HG02798 (cell line): ENCODE measurements around the gene NDUFS6.
"Not testable (repeated sequence)": the region's sequence is repeated elsewhere in the genome, so short reads cannot be mapped to it uniquely, and the experiment has no call there.

ENCODE experiments used
- ATAC-seq: cut with Tn5 transposase; IDR thresholded peaks from one replicate; pipeline ENCODE4 v1.9.1; 2021; ENCODE audit warnings: mild to moderate bottlenecking; ENCODE audit not compliant: unreplicated experiment, poor library complexity

Gene NDUFS6

DNA sequence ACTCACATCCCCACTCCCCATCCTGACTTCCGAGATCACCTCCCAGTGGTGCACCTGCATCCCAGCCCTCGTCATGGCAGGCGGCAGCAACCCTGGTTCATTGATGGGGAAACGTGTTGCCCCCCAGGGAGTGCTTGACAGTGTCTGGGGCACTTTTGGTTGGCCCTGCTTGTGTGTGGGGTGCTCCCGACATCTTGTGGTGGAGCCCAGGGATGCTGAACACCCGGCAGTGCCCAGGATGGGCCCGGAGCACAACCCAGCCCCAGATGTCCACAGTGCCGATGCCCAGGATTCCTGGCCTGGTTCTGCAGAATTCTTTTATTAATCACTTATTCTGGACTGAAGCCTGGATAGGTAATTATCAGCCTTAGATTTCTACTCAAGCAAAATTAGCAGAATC is 5.3 kb upstream of the NDUFS6 start:
- ATAC-seq, result no peak

DNA sequence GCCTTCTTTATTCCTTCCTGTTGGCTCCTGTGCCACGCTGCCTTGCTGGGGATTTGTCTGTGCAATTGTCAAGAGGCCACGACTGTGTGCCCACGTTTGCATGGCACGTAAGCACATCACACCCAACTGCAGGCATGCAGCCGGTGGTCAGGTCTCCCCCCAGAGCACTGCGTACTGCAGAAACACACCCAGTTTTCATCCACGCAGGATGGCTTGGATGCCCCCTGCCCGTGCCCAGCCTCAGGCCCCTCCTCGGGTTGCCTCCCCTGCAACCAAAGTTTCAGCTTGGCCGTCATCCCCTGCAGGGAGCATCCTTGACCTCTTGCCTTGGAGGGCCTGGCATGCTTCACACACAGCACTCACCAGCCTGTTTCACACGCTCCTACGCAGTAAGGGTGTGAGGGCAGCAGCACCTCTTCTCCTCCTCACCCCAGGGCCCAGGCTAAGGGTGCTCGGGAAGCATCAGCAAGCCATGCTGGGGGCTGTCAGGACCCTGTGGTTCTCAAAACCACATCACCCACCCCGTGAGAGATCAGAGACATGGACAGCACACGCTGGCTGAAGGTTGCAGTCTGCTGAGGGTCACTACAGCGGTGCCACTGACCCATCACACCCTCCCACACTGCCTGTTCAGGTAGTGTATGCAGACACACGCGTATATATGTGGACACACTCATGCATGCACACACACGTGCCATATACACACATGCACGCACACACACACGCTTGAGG is 4.7 kb upstream of the NDUFS6 start:
- no peak for ATAC-seq

DNA sequence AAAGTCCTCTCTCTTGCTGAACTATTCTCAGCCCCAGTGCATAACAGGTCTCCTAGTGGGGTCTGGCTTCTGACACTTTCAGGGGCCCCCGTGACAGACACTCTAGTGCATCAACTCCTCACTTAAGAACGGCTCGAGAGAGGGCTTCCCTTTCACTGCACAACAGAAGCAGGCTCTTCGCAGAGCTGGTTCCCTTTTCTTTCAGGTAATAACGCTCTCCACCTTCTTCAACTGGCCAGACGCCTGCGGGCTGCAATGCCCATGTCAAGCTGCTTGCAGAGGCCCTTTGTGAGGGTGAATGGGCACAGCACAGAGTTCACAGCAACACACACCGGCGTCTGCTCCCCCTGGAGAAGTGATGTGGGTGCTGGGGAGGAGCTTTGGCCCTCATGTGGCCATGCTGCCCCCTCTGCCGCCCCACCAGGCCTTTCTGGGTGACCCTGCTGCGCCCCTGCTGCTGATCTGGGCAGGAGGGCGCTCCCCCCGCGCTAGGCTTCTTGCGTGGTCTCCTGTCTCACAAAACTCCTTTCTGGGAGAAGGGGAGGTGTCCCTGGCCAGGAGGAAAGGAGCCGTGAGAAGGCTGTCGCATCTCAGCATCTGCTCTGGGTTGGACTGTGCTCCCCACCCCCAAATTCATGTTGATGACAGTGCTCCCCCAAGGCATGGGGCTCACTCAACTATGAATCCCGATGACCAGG is 4.0 kb upstream of the NDUFS6 start:
- ATAC-seq, result no peak

DNA sequence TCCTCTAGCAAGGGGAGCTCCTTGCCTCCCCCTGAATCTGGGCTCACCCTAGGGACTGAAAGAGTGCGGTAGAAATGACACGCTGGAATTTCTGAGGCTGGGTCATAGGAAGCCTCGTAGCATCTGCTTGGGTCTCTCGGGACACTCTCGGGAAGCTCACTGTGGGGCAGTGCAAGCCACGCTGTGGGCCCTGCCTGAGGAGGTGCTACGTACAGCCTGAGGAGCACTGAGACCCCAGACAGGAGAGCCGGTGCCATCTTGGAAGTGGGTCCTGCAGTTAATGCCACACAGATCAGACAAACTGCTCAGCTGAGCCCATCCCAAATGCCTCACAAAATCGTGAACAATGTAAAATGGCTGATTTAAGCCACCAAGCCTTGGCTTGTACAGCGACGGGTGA is 3.4 kb upstream of the NDUFS6 start:
- no peak for ATAC-seq

DNA sequence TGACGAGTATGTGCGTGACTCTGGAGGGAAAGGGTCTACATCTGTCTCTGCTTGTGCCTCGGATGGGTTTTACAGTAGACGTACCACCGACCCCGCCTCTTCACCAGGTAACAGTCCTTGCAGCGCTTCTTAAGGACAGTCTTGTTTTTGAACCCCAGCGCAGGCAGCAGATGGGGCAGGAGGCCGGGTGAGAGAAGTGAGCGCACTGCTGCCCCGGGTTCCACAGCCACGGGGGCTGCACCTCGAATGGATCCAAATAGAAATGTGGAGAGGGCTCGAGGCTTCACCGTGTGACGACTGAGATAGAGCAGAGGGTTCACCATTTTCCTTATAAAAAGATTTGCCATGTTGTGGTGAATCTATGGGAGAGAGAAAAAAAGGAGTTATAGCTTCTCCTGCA is 2.6 kb upstream of the NDUFS6 start:
- ATAC-seq, result not testable (repeated sequence)

DNA sequence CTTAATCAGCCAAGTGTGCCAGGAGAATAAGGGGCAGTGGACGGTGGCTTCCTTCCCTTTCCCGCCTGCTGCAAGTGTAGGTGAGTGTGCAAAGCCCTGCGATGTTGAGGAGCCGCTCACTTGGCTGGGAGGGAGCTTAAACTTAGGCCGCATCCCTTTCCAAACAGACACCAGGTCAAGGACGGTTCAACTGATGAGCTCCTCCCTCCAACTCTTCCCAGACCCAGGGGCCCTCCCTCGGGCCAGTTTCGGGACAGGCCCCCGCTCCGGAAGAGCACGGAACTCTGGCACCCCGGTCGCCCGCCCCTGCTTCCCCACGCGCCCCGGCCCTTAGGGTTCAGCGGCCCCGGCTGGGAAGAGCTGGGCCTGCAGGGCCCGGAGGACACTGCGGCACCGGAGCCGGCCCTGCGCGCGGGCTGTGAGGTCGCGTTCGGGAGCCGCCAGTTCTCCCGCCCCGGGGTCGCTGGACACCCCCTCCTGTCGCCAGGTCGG is 2.1 kb upstream of the NDUFS6 start:
- ATAC-seq, result peak; percentile 26

DNA sequence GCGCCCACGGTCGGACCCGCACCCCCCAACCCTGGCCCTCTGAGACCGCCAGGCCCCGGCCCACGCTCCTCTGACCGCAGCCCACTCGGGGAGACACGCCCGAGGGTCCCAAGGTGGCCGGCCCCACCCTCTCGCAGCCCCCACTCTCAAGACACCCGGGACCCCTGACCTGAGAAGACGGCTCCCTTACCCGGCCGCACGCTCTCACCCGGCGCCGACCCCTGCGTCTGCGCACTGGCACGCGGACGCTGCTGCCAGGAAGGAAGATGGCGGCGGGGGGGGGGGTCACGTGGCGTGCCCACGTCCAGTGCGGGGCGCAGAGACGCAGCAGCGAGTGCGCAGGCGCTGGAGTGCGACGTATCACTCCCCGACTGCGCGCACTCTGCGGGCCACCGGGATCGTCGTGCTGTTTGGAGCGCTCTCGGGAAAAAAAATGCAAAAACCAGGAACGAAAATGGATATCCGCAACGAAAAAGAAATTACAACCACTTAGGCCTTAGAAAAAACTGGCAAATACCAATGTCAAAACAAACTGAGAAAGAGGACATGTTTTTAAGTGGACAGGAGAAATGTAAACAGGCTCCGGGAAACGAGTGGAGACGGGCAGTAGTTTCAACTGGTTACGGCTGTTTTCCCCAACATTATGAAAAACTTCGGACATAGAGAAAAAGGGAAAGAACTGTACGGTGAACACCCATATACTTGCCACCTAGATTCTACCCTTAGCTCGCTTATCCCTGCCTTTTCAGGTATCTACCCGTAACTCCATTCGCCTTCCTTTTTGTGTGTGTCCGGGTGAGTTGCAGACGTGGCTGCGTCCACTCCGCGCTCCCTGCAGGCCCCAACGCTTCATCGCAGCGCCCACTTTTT is 1.4 kb upstream of the NDUFS6 start, which contains the start of gene MRPL36:
TSS of gene MRPL36 (minus strand) at position 236 of the 870 bp plus-strand sequence. CDS start 902 bp downstream, outside the sequence.
- ATAC-seq, result peak; percentile 63

DNA sequence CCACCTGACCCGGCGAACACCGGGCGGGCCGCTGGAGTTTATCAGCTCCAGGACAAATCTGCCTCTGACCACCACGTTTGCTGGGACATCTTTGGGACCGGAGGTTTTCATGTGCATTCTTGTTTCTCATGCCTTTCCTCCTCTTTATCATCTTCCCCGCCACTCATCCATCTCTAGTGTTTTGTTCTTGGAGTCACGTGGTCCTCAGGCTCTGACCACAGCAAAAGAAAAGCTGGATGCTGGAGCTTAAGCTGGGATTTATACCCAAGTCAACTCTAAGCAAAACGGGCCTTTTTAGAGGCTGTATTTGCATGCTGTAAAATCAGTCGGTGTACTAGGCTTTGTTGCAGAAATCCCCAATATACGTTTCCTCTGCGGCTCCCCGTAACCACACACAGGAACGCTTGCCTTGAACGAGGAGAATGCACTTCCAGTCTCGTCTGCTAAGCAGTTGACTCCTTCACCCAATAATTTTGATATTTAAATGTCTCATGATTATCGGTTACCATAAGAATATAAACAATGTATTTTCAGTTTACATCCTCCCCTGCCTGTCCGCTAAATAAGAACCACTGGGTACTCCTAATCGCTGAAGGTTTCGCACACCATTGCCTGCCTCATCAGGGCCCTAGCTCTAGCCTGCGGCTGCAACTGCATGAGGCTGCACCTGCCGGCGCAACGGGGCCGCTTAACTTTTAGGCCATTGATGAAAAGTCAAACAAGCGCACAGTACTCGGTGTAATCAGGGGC is 560 bp upstream of the NDUFS6 start:
- peak; percentile 35 for ATAC-seq

DNA sequence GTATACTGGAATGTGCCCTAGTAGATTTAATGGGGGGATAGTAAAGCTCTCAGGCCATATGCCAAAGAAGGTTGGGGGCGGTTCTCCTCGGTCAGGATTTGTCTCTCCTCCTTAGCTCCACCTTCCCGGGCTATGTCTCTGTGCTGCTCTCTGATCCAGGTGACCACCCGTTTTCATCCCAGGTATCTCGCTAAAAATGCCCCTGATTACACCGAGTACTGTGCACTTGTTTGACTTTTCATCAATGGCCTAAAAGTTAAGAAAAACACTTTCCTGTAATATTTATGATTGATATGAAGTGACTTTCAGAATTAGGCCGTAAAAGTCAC is 724 bp downstream of the NDUFS6 start:
- no peak for ATAC-seq

DNA sequence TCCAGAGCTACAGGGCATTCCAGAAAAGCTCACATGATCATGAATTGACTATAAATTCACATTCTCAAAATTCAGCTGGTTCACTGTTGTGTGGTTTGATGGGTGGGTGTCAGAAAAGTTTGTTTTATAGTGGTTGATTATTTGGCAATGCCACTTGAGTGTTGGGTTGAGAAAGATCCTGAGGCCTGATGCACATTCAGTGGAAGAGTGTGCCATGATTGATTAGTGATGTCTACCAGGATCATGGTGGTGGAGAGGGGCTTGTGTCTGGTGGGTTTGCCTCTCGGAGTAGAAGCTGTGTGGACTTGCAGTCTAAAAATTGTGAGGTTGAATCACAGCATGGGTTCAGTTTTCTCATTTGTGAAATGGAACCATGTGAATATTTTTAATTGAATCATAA is 2.0 kb downstream of the NDUFS6 start:
- ATAC-seq, result no peak

DNA sequence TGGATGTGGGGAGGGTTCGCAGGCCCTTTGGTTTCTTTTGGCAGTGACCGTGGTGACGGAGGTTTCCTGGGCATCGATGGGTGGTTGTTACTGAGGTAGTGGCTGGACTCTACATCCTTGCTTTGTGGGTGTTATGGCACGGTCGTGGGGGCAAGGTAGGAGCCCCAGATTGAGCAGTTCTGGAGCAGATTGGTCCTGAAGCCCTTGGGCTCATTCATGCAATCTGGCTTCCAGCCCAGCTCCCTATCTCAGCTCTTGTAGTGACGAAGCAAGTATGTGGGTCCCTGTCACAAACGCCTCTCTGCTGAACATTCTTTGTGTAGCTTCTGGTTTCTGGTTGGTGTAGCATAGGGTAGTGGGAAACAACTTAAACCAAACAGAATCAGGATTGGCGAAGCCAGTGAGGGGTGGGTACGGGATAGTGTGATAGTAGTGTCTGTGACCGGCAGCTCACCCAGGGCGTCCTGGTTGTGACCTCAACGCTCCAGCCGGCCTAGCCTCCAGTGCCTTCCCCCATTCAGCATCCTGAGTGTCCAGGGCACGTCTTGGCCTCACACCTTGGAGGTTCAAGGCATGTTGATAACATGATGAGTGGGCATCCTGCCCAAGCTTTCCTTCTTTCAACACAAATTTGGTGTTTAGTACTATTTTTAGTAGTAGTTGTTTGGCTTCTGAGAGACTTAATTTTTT is 2.9 kb downstream of the NDUFS6 start:
- ATAC-seq, result no peak

DNA sequence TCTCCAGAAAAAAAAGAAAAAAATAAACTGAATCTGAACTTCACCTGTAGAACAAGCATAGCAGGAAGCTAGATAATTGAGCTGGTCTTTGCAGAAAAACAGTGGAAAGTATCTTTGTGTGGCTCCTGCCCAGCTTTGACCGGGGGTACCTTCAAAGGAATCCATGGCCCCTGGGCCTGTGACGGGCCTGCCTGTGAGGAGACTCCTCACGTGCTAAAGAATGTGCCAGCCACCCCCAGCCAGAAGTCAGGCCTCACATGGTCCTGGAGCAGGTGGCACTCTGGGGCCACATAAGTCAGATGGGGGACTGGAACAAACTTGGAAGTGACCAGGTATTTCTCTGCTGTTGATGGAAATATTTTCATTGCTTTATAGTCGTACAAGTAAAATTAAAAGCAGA is 4.1 kb downstream of the NDUFS6 start:
- no peak for ATAC-seq

DNA sequence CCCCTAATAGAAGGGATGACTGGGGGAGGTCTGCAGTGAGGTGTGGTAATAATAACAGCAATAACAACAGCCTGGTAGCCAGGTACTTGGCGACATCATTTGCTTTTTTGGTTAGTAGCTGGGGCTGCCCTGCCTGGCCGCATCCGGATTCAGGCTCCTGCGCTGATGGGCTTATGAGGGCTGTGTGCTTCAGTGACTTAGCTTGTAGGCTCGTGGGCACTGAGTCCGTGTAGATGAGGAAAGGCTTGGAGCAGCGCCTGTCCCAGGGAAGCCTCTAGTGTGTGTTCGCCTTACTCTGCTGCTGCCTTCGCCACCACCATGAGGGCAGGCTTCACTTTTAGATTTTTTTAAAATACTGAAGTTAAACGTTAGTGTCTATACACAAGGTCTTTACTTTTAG is 4.5 kb downstream of the NDUFS6 start:
- ATAC-seq, result no peak

DNA sequence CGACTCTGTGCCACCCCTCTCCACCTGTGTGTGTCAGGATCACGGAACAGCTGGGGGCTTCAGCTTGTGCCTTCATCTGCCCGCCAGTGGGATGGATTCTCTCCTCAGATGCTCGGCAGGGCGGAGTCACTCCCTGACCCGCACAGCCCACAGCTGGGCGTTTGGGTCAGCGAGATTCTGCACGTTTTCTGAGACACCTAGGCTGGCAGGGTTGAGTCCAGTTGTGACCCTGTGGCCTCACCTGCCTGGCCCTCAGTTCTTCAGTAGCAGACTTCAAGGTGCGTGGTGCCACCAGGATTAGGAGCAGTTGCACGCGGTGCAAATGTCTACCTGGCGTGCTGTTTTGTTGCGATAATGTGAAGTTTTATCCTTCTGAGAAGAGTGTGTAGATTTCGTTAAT is 5.0 kb downstream of the NDUFS6 start:
- no peak for ATAC-seq

DNA sequence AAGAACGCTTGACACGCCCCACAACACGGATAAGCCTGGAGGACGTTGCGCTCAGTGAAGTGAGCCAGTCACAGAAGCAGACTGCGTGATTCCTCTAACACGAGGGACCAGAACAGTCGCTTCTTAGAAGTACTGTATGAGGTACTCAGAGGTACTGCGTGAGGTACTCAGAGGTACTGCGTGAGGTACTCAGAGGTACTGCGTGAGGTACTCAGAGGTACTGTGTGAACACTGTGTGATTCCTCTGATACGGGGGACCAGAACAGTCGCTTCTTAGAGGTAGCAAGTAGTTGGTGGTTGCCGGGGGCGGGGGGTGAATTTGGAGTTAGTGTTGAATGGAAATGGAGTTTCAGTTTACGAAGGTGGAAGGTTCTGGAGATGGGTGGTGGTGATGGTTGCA is 5.8 kb downstream of the NDUFS6 start:
- ATAC-seq, result no peak

DNA sequence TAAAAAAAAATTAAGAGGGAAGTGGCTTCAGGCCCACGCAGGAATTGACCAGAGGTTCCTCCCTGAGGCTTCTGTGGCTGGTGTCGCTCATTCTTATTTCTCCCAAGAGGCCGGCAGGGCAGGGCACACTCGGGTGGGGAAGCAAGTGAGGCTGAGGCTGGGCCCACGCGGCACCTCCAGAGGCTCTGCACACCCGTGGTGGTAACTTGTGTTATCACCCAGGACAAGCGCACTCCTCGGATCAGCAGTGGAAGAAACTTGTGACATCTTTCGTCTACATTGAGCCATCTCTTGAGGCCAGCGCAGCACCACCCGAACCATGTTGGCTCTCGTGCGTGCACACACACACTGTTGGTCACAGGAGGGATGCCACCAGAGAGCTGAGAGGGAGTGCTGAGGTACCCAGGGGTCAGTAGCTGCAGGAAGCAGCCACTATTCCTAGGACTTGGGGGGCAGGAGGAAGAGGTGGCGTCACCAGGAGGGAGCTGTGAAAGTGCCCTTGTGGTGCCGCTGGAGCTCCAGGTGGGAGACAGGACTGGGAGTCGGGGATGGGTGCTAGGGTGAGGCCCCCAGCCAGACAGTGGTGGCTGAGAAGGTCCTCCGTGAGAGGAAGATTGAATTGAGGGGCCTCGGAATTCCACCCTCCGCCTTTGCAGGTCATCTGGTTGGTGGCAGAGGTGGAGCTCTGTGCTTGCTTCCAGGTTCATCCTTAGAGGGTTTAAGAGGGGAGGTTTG is 6.4 kb downstream of the NDUFS6 start:
- no peak for ATAC-seq

DNA sequence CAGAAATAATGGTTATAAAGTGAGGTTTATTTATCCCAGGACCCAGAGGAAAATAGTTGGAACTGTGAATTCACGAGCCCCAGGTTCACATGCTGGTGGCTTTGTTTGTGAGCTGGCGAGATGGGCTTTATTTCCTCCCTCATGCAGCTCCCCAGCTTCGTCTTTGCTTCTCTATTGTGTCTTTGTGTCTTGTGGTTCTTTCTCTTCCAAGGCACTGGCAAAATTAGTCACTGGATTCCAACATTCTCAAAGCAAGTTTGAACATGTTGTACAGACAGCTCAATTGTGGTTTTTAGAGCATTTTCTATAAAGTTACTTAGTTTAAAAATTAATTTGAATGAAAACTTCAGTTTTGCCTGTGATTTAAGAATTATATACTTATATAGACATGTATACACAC is 7.2 kb downstream of the NDUFS6 start:
- no peak for ATAC-seq

DNA sequence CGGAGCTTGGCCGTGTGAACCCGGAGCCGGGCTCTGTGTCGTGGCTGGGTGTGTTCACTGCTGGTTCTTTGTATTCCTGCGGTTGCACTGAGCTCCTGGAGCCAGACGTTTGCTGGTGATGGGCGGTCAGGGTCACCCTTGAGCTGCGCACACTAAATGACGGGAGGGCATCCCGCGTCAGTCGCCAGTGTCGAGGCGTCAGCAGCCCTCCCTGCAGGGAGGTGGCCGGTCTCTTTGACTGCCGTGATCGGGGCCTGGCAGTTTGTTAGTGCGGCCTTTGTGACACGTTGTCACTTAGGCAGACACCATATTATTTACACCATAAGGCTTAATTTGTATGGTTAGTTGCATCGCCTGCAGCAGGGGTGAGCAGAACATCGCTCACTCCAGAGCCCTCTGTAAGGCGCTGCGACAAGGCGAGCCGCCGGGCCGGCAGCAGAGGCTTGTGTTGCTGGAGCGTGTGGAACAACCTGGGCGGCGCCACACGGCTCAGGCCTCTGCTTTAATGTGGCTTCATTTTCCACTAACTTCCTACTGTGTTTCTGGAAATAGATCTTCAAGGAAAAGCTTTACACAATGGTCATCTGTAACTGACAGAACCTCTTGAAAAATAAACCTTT is 8.3 kb downstream of the NDUFS6 start:
- ATAC-seq, result no peak
